ENCODE measurements around the gene PRKN. TPM values are rescaled to one million over a fixed set of nuclear protein-coding genes. Genes with fewer than 3 reads are reported as not detected.

Gene PRKN
- total and polyA plus RNA-seq, 9 of the 15 experiments (the other 6 are each of a cell fraction or from before 2014, with no cell fraction given) = 0.03 to 0.96 (median 0.15) TPM; not detected in 2

DNA sequence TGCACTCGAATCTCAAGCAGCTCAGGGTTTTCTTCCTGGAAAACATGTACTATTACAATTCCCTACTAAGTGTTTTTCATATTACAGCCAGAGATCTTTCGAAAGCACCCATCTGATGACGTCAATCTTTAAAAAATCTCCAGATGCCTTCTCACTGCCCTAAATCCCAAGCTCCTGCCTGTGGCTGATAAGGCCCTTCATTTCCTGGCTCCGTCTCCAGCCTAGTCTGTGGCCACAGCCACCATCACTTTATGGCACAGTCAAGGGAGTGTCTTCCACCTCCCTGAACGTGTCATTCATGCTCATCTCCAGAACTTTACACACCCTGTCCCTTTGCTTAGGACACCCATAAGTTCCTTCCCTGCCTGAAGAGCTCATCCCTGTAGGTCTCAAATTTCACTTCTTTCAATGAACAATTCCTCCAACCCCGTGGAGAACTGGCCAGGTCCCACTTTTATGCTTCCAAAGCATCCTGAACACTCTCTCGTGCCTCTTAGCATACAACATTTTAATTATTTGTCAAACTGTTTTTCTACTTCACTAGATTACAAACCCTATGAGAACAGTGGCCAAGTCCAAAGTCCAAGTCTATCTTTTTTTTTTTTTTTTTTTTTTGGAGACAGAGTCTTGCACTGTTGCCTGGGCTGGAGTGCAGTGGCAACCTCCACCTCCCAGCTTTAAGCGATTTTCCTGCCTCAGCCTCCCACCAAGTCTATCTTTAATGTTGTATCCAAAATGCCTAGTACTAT, 1347.6 kb downstream of the PRKN start:
- Histone ChIP-seq H3K4me3 (no peak overlapping the region), H3K9me3 (replicated peaks; ENCODE audit: control insufficient read depth, insufficient read depth, low read depth, low read length) (no peaks in the 10 kb centered on the region), H3K9ac (ENCODE audit: insufficient read depth in 1 of 2, low read depth in 2 of 2, low read length in 2 of 2) (no peak overlapping the region), H3K27ac (ENCODE audit: extremely low read depth, low read depth, low read length) (no peak overlapping the region), H3K79me2 (ENCODE audit: control insufficient read depth, insufficient read depth, low read length) (no peaks in the 10 kb centered on the region), H3K36me3 (ENCODE audit: control insufficient read depth, insufficient read depth, low read length) (no peaks in the 10 kb centered on the region), H3K4me2 (ENCODE audit: insufficient read depth, low read length) (peak overlapping the region; percentile 44), H3K9me1 (ENCODE audit: control insufficient read depth, insufficient read depth, low read length) (no peaks in the 10 kb centered on the region), H2AFZ (ENCODE audit: low read depth, low read length) (no peak overlapping the region), H3K27me3 (ENCODE audit: control insufficient read depth in 2 of 2, insufficient read depth in 2 of 2, low read length in 2 of 2) (peaks cover 33 to 76% of the 10 kb centered on the region in 2 experiments), H3K4me1 (replicated peaks in 1 of 2; ENCODE audit: control insufficient read depth in 2 of 2, insufficient read depth in 2 of 2, low read length in 2 of 2) (peaks cover 16 to 22% of the 10 kb centered on the region in 2 experiments; a peak in 4 of 5 replicates), H4K20me1 (replicated peaks; ENCODE audit: control insufficient read depth, insufficient read depth, low read length) (0 out of 2 replicates have a peak, but pooled peaks cover 8% of the 10 kb centered on the region)
- intact Hi-C loops (cut with micrococcal nuclease) (no loop called here), in situ Hi-C loops (cut with MboI) (loop anchor here (5.0 to 10.0 kb wide), 2 partner anchors 448 to 865 kb away; no protein-coding TSS in a partner anchor)
- ATAC-seq = peak; percentile 68
- no TSS peak for BruUV-seq (replicated peaks)
- ChIA-PET CTCF (ENCODE audit: low intra/inter-chr PET ratio) (interaction anchor here (0.6 kb wide), 1 partner anchor 242 kb away, joined by 3 read pairs; no protein-coding TSS in a partner anchor), POLR2A (interaction anchor here (0.6 to 1.1 kb wide), 4 partner anchors 14 to 368 kb away, joined by 3 to 5 read pairs (median 3); partner anchors contain the start of gene AGPAT4)
- 2% methylated on average over 8 of the region's 8 CpGs for WGBS (ENCODE audit: insufficient coverage, low coverage, missing lambda C conversion rate)
- DNase-seq (ENCODE audit: extremely low read depth in 1 of 4, low spot score in 3 of 4) = peak; percentile 68 to 89 (median 80)
- FAIRE-seq = peak; percentile 86
- TF ChIP-seq NBN (IDR thresholded peaks at IDR 0.05; ENCODE audit: low read depth) (0 out of 2 replicates have a peak, but pooled peaks have one; percentile 56), NONO (IDR thresholded peaks at IDR 0.05; ENCODE audit: low read depth in 2 of 2, low read length in 1 of 2) (no peak), ESRRB (CRISPR knock-in tag; IDR thresholded peaks at IDR 0.05; ENCODE audit: borderline replicate concordance) (no peak), EWSR1 (IDR thresholded peaks at IDR 0.05; ENCODE audit: borderline replicate concordance, low read depth, partially characterized antibody) (no peak), NCOR1 (IDR thresholded peaks at IDR 0.05) (peak; percentile 90), SREBF2 (CRISPR knock-in tag; IDR thresholded peaks at IDR 0.05) (no peak), JUND (IDR thresholded peaks at IDR 0.05; ENCODE audit: borderline replicate concordance, low read depth, low read length) (peak; percentile 87), JUND (tag; IDR thresholded peaks at IDR 0.05; ENCODE audit: borderline replicate concordance, low read depth, low read length) (peak; percentile 94), RBM39 (optimal IDR thresholded peaks at IDR 0.05; ENCODE audit: low read depth, low read length) (no peak), SMARCA5 (IDR thresholded peaks at IDR 0.05) (0 out of 2 replicates have a peak, but pooled peaks have one; percentile 15), BCOR (IDR thresholded peaks at IDR 0.05) (peak; percentile 53), ZNF133 (CRISPR knock-in tag; IDR thresholded peaks at IDR 0.05) (no peak), NR2C1 (IDR thresholded peaks at IDR 0.05) (no peak), NR2C1 (tag; IDR thresholded peaks at IDR 0.05) (no peak), NR2C2 (CRISPR knock-in tag; IDR thresholded peaks at IDR 0.05) (no peak), NR2C2 (tag; IDR thresholded peaks at IDR 0.05) (no peak), HMG20B (CRISPR knock-in tag; IDR thresholded peaks at IDR 0.05) (no peak), RCOR1 (IDR thresholded peaks at IDR 0.05; ENCODE audit: borderline replicate concordance in 1 of 2, low read depth in 2 of 2, low read length in 2 of 2) (peak; percentile 52 to 94; a peak in 3 of 4 replicates)
- TF ChIP-seq, protein P1, sequence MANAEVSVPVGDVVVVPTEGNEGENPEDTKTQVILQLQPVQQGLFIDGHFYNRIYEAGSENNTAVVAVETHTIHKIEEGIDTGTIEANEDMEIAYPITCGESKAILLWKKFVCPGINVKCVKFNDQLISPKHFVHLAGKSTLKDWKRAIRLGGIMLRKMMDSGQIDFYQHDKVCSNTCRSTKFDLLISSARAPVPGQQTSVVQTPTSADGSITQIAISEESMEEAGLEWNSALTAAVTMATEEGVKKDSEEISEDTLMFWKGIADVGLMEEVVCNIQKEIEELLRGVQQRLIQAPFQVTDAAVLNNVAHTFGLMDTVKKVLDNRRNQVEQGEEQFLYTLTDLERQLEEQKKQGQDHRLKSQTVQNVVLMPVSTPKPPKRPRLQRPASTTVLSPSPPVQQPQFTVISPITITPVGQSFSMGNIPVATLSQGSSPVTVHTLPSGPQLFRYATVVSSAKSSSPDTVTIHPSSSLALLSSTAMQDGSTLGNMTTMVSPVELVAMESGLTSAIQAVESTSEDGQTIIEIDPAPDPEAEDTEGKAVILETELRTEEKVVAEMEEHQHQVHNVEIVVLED (CRISPR knock-in tag; IDR thresholded peaks at IDR 0.05) = no peak
- TF ChIP-seq, protein P2, sequence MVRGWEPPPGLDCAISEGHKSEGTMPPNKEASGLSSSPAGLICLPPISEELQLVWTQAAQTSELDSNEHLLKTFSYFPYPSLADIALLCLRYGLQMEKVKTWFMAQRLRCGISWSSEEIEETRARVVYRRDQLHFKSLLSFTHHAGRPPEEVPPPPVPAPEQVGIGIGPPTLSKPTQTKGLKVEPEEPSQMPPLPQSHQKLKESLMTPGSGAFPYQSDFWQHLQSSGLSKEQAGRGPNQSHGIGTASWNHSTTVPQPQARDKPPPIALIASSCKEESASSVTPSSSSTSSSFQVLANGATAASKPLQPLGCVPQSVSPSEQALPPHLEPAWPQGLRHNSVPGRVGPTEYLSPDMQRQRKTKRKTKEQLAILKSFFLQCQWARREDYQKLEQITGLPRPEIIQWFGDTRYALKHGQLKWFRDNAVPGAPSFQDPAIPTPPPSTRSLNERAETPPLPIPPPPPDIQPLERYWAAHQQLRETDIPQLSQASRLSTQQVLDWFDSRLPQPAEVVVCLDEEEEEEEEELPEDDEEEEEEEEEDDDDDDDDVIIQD (CRISPR knock-in tag; IDR thresholded peaks at IDR 0.05) = no peak
